ENCODE results near the gene SLC26A8. TPM values are rescaled to one million over a fixed set of nuclear protein-coding genes. Genes with fewer than 3 reads are reported as not detected.

The SLC26A8 gene
- total and polyA plus RNA-seq, 8 donors = 0.30 to 1.5 (median 0.53) TPM; not detected in 1

DNA sequence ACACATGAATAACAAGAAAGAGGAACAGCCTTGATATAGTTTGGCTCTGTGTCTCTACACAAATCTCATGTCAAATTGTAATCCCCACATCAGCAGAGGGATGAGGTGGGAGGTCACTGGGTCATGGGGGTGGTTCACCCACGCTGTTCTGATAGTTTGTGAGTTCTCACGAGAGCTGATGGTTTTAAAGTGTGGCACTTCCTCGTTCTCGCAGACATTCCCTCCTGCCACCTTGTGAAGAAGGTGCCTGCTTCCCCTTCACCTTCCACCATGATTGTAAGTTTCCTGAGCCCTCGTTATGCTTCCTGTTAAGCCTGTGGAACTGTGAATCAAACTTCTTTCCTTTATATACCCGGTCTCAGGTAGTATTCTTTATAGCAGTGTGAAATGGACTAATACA is 116.7 kb downstream of the SLC26A8 start:
- intact Hi-C loops (cut with DNase I) = no loop called here
- ATAC-seq (no peak), DNase-seq (no peak)
- H3K4me3 ChIP-seq = no peak overlapping the region
- no peaks in the 10 kb centered on the region for H3K27me3 ChIP-seq
- H3K36me3 ChIP-seq = peaks cover 0 to 56% of the 10 kb centered on the region in 2 donors
- H3K27ac ChIP-seq = peak overlapping the region in 1 of 2 donors; percentile 46
- H3K9me3 ChIP-seq = peaks cover 0 to 12% of the 10 kb centered on the region in 2 donors
- TF ChIP-seq, protein P1, sequence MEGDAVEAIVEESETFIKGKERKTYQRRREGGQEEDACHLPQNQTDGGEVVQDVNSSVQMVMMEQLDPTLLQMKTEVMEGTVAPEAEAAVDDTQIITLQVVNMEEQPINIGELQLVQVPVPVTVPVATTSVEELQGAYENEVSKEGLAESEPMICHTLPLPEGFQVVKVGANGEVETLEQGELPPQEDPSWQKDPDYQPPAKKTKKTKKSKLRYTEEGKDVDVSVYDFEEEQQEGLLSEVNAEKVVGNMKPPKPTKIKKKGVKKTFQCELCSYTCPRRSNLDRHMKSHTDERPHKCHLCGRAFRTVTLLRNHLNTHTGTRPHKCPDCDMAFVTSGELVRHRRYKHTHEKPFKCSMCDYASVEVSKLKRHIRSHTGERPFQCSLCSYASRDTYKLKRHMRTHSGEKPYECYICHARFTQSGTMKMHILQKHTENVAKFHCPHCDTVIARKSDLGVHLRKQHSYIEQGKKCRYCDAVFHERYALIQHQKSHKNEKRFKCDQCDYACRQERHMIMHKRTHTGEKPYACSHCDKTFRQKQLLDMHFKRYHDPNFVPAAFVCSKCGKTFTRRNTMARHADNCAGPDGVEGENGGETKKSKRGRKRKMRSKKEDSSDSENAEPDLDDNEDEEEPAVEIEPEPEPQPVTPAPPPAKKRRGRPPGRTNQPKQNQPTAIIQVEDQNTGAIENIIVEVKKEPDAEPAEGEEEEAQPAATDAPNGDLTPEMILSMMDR (IDR thresholded peaks at IDR 0.05) = no peak
- H3K4me1 ChIP-seq = no peaks in the 10 kb centered on the region

DNA sequence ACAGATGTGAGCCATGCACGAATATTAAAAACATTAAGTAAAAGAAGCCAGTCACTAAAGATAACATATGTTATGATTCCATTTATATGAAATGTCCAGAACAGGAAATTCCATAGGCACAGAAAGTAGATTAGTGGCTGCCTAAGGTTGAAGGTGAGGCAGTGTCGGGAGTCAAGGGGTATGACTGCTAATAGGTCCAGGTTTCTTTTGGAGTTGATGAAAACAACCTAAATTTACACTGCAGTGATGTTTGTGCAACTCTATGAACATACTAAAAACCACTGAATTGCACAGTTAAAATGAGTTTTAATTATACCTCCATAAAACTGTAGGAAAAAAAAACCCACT is 118.0 kb downstream of the SLC26A8 start:
- Histone ChIP-seq H3K9me3 (peaks cover 0 to 12% of the 10 kb centered on the region in 2 donors), H3K27me3 (no peaks in the 10 kb centered on the region), H3K4me3 (no peak overlapping the region), H3K36me3 (peaks cover 0 to 43% of the 10 kb centered on the region in 2 donors), H3K4me1 (no peaks in the 10 kb centered on the region), H3K27ac (no peak overlapping the region)
- intact Hi-C loops (cut with DNase I) = no loop called here
- DNase-seq = no peak
- no peak for ATAC-seq
- TF ChIP-seq, protein P1 (IDR thresholded peaks at IDR 0.05) = no peak

DNA sequence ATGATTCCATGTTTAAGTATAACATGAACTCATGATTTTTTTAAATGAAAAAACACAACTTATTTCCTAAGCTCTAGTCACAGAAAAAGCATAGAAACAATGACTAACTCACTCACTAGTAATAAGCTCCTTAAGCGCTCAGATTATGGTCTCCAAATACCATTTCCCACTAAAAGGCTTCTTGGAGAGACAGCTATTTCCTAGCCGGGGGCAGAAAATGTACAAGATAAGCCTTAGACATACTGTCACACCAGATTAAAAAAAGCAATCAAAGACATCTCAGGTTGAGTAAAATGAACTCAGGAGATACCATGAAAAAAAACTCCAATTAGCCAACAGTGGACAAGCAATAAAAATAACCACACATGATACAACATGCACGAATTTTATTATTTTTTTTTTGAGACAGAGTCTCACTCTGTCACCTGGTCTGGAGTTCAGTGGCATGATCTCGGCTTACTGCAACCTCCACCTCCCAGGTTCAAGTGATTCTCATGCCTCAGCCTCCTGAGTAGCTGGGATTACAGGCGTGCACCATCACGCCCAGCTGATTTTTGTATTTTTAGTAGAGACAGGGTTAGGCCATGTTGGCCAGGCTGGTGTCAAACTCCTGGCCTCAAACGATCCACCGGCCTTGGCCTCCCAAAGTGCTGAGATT is 118.5 kb downstream of the SLC26A8 start:
- no peaks in the 10 kb centered on the region for H3K27me3 ChIP-seq
- TF ChIP-seq, protein P1 (IDR thresholded peaks at IDR 0.05) = no peak
- H3K4me3 ChIP-seq = no peak overlapping the region
- DNase-seq (no peak), ATAC-seq (no peak)
- intact Hi-C loops (cut with DNase I) = no loop called here
- H3K9me3 ChIP-seq = peaks cover 0 to 12% of the 10 kb centered on the region in 2 donors
- H3K36me3 ChIP-seq = peaks cover 0 to 38% of the 10 kb centered on the region in 2 donors
- H3K4me1 ChIP-seq = no peaks in the 10 kb centered on the region
- H3K27ac ChIP-seq = no peak overlapping the region

DNA sequence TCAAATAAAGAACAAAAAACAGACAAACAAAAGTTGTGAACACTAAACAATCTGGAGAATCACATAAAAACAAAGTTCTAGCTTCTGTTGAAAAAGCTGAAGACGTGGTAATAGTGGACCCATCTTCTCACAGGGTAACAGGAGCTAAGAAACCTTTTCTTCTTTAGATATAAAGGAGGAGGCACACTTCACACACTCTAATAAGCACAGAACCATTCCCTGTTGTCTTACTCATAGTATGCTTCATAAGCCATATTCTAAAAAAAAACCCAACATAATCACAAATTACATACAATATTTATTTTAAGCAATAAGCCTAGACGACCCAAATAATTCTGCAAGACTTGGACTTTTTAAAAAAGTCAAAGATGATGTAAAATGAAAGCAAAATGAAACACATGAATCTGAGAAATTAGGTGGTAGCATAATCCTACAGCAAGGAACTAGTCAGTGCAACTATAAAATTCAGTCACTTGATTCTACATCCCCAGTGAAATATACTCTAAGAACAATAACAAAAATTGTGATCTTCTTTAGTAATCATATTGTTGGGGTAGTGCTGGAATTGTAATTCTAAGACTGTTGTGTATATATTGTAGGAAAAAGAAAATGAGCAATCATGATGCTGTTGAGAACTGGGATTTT is 119.2 kb downstream of the SLC26A8 start:
- intact Hi-C loops (cut with DNase I) = no loop called here
- TF ChIP-seq, protein P1 (IDR thresholded peaks at IDR 0.05) = no peak
- H3K4me3 ChIP-seq = no peak overlapping the region
- no peak for DNase-seq
- no peaks in the 10 kb centered on the region for H3K27me3 ChIP-seq
- H3K36me3 ChIP-seq = peaks cover 0 to 36% of the 10 kb centered on the region in 2 donors
- H3K9me3 ChIP-seq = peaks cover 0 to 12% of the 10 kb centered on the region in 2 donors
- no peak overlapping the region for H3K27ac ChIP-seq
- ATAC-seq = no peak
- no peaks in the 10 kb centered on the region for H3K4me1 ChIP-seq

DNA sequence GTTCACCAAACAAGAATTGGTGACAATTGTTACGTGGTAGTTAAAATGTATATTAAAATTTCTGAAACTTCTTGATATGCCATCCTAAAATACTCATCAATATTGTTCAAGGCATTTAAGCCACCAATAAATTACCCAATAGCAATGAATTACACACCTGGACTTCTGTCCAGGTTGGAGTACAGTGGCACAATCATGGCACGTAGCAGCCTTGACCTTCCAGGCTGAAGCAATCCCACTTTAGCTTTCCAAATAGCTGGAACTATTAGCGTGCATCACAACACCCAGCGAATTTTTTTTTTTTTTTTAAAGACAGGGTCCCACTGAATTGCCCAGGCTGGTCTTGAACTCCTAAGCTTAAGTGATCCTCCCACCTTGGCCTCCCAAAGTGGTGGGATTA is 120.8 kb downstream of the SLC26A8 start:
- Histone ChIP-seq H3K36me3 (peaks cover 0 to 21% of the 10 kb centered on the region in 2 donors), H3K4me3 (no peak overlapping the region), H3K9me3 (peaks cover 0 to 3% of the 10 kb centered on the region in 2 donors), H3K4me1 (no peaks in the 10 kb centered on the region), H3K27ac (no peak overlapping the region), H3K27me3 (no peaks in the 10 kb centered on the region)
- DNase-seq = no peak
- intact Hi-C loops (cut with DNase I) = no loop called here
- TF ChIP-seq, protein P1 (IDR thresholded peaks at IDR 0.05) = no peak
- no peak for ATAC-seq
